Activated T-cell treated with anti-CD3 and anti-CD28 coated beads, Interleukin-2, amount 50 U/mL, for 72 hours (primary cell): Measurements from ENCODE around the gene BOC. TPM values are rescaled to one million over a fixed set of nuclear protein-coding genes. Genes with fewer than 3 reads are reported as not detected.

ENCODE experiments used
- ATAC-seq, 2 donors: fragments of 150-1000 bp; cut with Tn5 transposase; replicated peaks in 1 of 2; 2 replicates each; pipeline ENCODE4 v1.10.0; 2021; ENCODE audit warnings: moderate library complexity in 2 of 2, mild to moderate bottlenecking in 1 of 2
- DNase-seq, 2 donors: peaks; one replicate each; pipeline ENCODE4 v3.0.0; 2021 to 2022; ENCODE audit warnings: mixed read lengths in 1 of 2
- H3K27ac Mint-ChIP-seq: one replicate; pipeline ENCODE4 v1.8.0; 2022; ENCODE audit warnings: mild to moderate bottlenecking, moderate library complexity, mixed read lengths
- H3K27me3 Mint-ChIP-seq: one replicate; pipeline ENCODE4 v1.8.0; 2022; ENCODE audit warnings: low read depth, mixed read lengths
- H3K36me3 Mint-ChIP-seq, 2 donors: one replicate each; pipeline ENCODE4 v1.8.0; 2022; ENCODE audit warnings: mixed read lengths in 2 of 2, mild to moderate bottlenecking in 1 of 2; ENCODE audit not compliant: insufficient read depth in 2 of 2
- H3K4me1 Mint-ChIP-seq: one replicate; pipeline ENCODE4 v1.8.0; 2022; ENCODE audit warnings: low read depth, mixed read lengths
- H3K4me3 Mint-ChIP-seq, 2 donors: one replicate each; pipeline ENCODE4 v1.8.0; 2022; ENCODE audit warnings: mild to moderate bottlenecking in 2 of 2, mixed read lengths in 2 of 2, moderate library complexity in 2 of 2
- H3K9me3 Mint-ChIP-seq, 2 donors: one replicate each; pipeline ENCODE4 v1.8.0; 2022; ENCODE audit warnings: mixed read lengths in 2 of 2
- total RNA-seq, 2 donors: library from RNA; stranded (reverse); gene quantifications; one replicate each; pipeline ENCODE4 v1.2.3, GENCODE V29; 2022

The BOC gene
- total RNA-seq, 2 donors from 2014 or later = 0.19 to 0.31 TPM

DNA sequence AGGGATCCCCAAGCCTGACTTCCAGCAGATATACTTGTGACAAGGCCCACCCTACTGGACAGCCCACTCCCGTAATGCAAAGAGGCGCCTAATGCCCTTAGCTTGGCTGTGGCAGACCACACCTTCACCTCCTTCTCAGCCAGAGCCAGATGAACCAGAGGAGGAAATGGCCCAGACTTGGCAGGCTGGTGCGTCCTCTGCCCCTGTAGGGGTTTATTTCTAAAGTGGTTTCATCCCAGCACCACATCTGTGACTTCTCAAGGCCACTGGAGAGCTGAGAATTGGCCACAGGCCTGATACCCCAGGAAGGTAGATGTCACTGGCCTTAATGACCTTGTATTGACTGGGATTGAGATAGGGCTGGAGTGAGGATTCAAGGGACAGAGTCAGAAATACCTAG, 29.5 kb downstream of the BOC start:
- no peak overlapping the region for H3K4me3 Mint-ChIP-seq
- DNase-seq = no peak
- no peak overlapping the region for H3K27ac Mint-ChIP-seq

DNA sequence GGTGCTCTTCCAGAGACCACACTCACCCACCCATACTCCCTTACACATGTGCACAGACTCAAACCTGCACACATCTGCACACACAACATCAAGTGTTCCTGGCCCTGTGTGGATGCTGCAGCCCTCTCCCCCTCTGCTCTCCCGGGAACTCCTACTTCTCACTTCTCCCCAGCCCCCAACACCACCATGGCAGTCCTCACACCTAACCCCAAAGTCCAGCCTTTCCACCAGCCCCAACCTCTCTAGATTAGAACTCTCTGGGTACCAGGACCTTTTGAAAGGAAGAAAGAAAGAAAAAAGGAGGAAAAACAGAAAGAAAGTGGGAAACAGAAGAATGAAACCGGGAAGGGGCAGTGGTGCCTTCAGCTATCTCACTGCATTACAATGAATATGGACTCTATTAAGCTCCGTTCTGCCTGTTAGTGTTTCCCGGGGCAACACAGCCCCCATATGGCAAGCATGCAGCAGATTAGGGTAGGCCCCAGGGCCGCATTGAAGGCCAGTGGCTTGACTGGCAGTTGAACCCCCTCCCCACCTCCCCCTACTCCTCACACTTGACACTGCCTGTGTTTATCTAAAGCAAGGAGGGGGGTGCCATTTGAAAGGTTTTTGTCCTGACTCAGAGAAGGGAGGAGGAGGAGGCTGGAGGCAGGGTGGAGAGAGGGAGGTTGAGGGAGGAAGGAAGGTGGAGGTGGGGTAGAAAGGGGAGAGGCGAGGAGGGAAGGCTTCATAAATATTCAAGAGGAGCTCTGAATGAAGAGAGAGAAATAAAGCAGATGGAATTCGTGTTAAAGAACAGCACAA, 30.1 kb downstream of the BOC start:
- no peak for ATAC-seq
- no peaks in the 10 kb centered on the region for H3K9me3 Mint-ChIP-seq
- DNase-seq = no peak
- peak overlapping the region in 1 of 2 donors; percentile 14 for H3K4me3 Mint-ChIP-seq
- no peaks in the 10 kb centered on the region for H3K36me3 Mint-ChIP-seq
- no peak overlapping the region for H3K27ac Mint-ChIP-seq
- H3K27me3 Mint-ChIP-seq = peaks cover 12% of the 10 kb centered on the region
- H3K4me1 Mint-ChIP-seq = peaks cover 14% of the 10 kb centered on the region

More for the DNA sequence above, 29.5 kb downstream of the BOC start:
- Mint-ChIP-seq H3K27me3 (peaks cover 11% of the 10 kb centered on the region), H3K9me3 (no peaks in the 10 kb centered on the region), H3K36me3 (no peaks in the 10 kb centered on the region), H3K4me1 (peaks cover 14% of the 10 kb centered on the region)
- no peak for ATAC-seq

DNA sequence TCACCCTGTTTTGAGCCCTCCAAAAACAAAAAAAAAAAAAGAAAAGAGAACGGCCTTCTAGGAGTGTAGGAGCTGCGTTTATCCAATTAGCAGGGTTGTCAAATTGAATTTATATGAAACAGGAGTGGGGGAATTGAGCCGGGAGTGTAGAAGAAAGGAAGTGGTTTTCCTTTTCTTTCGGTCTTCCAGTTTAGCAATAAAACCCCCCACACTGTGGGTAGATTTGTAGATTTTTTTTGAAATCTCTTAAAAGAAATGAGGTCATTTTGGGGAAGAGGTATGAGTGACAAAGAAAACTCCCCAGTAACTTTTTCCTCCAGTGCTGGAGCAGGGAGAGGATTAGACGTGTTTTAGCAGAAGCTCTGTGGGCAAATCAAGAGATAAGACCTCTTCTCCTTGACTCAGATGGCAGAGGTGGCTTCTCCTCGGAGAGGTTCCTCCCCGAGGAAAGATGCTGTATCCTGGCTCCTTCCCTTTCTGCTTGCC, 30.8 kb downstream of the BOC start:
- Mint-ChIP-seq H3K27me3 (peaks cover 17% of the 10 kb centered on the region), H3K4me1 (peaks cover 19% of the 10 kb centered on the region), H3K36me3 (no peaks in the 10 kb centered on the region), H3K9me3 (no peaks in the 10 kb centered on the region), H3K27ac (no peak overlapping the region), H3K4me3 (peak overlapping the region in 1 of 2 donors; percentile 14)
- no peak for ATAC-seq
- no peak for DNase-seq

DNA sequence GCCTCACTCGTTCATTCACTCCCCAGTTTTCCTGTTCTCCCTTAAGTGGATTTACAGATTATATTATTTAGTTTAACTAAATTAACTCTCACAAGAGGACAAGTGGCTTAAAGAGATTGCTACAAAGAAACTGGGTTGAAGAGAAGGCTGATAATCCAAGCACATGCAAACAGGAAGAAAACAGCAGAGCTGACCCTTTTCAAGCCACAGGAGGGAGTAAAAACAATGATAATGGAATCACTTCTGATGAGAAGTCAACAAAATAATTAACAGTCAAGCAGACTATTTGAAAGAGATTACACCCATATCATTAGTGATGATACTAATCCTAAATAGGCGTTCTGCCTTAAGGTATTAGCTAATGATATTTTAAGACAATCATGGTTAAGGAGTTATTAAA, 31.7 kb downstream of the BOC start:
- DNase-seq = no peak
- Mint-ChIP-seq H3K4me3 (no peak overlapping the region), H3K27me3 (peaks cover 12% of the 10 kb centered on the region), H3K36me3 (no peaks in the 10 kb centered on the region), H3K9me3 (no peaks in the 10 kb centered on the region), H3K4me1 (peaks cover 24% of the 10 kb centered on the region), H3K27ac (no peak overlapping the region)
- ATAC-seq = no peak

DNA sequence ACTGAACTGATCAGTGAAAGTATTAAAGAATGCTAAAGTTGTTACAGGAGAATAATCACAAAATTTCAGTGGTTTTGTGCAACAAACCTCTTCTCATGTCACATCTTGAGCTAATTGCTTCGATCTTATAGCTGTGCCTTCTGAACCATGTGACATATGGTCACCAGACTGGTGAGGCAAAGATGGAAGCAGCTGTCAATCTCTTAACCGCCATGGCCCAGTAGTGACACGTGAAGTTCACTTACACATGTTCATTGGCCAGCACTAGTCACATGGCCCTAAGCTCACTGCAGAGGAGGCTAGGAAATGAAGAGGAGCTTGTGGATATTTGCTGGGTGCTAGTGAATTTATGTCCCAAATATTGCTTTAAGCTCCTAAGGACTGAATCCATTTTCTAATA, 32.5 kb downstream of the BOC start:
- Mint-ChIP-seq H3K27me3 (peaks cover 11% of the 10 kb centered on the region), H3K4me1 (peaks cover 24% of the 10 kb centered on the region), H3K36me3 (no peaks in the 10 kb centered on the region), H3K27ac (peak overlapping the region; percentile 49), H3K9me3 (no peaks in the 10 kb centered on the region), H3K4me3 (no peak overlapping the region)
- DNase-seq (no peak), ATAC-seq (no peak)

DNA sequence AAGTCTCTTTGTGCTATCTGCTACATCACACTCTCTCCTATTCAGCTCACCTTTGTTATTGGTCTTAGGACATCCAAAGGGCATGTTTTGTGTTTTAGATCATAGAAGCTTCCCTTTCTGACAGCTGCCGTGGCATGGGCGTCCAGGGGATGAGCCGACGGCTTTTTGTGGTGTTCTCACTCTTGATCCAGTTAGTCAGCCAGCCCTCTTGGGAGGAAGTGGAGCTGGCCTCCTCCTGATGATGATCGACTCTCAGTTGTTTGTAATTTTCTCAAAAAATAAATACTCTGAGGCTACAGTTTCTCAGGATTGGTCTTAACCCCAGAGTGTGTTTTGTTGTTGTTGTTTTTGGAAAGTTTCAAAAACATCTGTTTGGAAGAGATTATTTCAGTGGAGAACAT, 34.4 kb downstream of the BOC start:
- no peak overlapping the region for H3K4me3 Mint-ChIP-seq
- no peaks in the 10 kb centered on the region for H3K36me3 Mint-ChIP-seq
- no peak for ATAC-seq
- peaks cover 11% of the 10 kb centered on the region for H3K27me3 Mint-ChIP-seq
- no peaks in the 10 kb centered on the region for H3K9me3 Mint-ChIP-seq
- H3K4me1 Mint-ChIP-seq = peaks cover 24% of the 10 kb centered on the region
- no peak for DNase-seq
- no peak overlapping the region for H3K27ac Mint-ChIP-seq

DNA sequence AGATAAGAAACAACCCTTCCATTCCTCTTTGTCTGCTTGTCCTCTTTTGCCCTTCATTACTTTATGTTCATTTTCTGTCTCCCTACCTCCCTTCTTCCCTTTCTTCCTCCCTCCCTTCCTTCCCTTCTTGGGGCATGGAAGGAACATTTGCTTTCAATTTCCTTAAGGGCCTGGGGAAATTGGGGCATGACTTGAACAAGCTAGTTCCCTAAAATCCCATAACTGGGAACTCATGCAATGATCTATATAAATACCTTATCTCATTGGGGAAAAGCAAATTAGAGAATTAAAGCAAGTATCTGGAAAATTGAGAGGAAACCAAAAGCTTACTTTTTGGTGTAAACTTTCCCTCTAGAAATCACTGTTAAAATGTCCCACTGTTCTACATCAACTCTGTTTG, 35.7 kb downstream of the BOC start:
- no peak overlapping the region for H3K4me3 Mint-ChIP-seq
- DNase-seq (no peak), ATAC-seq (no peak)
- H3K36me3 Mint-ChIP-seq = no peaks in the 10 kb centered on the region
- H3K27ac Mint-ChIP-seq = no peak overlapping the region
- peaks cover 18% of the 10 kb centered on the region for H3K4me1 Mint-ChIP-seq
- peaks cover 11% of the 10 kb centered on the region for H3K27me3 Mint-ChIP-seq
- H3K9me3 Mint-ChIP-seq = no peaks in the 10 kb centered on the region

DNA sequence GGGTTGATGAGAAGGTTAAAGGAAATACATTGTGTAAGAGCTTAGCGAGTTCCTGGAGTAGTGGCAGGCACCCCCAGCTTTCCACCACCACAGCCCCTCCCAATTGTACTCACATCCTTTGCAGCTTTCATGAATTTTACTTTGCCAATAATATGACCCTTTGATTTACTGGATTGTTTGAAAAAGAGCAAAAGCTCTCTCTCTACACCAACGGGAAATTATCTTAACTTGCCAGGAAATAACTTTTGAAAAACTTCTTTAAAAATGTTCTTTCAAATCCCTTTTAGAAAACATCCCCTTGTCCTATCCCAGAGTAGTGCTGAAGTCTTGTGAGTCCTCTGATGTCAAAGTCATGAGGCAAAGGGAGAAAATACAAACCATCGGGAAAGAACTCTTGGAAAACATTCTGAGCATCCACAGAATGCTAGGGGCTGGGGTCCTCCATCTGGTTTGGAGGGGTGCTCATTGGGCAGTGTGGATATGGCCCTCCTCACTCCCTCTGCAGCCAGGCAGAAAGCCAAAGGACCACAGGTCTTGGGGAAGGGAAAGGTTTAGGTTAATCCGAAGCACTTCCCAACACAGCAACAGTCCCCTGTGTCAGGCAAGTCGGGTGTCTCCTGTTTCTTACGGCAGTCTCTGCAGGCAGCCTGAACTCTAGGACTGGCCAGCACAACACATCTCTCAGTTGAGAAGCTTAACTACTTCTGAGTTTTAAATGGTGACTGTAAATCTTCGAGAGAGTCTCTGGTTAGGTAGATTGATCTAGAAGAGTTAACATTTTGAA, 36.5 kb downstream of the BOC start:
- Mint-ChIP-seq H3K27ac (no peak overlapping the region), H3K4me3 (no peak overlapping the region), H3K36me3 (no peaks in the 10 kb centered on the region), H3K4me1 (peaks cover 10% of the 10 kb centered on the region), H3K27me3 (peaks cover 11% of the 10 kb centered on the region), H3K9me3 (no peaks in the 10 kb centered on the region)
- ATAC-seq (no peak), DNase-seq (no peak)

DNA sequence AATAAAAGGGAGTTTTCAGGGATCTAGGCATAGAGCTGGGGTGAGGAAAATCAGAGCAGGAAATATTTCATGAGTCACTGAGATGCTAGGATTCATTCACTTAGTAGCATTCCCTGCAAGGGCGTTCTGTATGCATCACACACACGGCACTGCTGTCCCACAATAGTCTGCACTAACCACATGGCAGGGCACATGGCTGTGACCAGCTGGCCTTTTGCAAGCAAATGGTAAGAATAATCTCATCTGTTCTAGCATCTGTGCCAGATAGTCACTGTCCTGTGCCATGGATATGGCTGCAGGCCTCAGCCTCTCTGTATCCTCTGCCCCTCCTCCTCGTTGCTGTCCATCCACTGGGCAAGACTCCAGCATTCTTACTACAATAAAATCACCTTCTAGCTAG, 37.8 kb downstream of the BOC start:
- peaks cover 11% of the 10 kb centered on the region for H3K27me3 Mint-ChIP-seq
- no peaks in the 10 kb centered on the region for H3K9me3 Mint-ChIP-seq
- DNase-seq (no peak), ATAC-seq (no peak)
- no peaks in the 10 kb centered on the region for H3K36me3 Mint-ChIP-seq
- peaks cover 10% of the 10 kb centered on the region for H3K4me1 Mint-ChIP-seq
- H3K27ac Mint-ChIP-seq = no peak overlapping the region
- no peak overlapping the region for H3K4me3 Mint-ChIP-seq

DNA sequence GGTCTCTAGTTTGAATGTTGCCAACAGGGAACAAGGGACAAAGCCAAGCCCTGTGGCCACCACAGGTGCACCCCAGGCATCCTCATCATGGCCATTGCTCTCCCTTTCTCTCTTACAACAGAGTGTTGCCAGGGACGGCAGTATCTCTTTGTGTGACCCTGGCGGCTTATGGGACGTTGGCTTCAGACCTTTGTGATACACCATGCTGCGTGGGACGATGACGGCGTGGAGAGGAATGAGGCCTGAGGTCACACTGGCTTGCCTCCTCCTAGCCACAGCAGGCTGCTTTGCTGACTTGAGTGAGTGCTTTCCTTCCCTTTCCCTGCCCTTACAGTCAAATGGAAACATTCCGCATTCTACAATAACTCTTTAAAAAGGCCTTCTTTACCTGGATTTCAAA, 38.2 kb downstream of the BOC start:
- Mint-ChIP-seq H3K27ac (no peak overlapping the region), H3K4me1 (peaks cover 10% of the 10 kb centered on the region), H3K27me3 (peaks cover 11% of the 10 kb centered on the region), H3K9me3 (no peaks in the 10 kb centered on the region), H3K4me3 (no peak overlapping the region), H3K36me3 (no peaks in the 10 kb centered on the region)
- no peak for DNase-seq
- ATAC-seq = no peak

DNA sequence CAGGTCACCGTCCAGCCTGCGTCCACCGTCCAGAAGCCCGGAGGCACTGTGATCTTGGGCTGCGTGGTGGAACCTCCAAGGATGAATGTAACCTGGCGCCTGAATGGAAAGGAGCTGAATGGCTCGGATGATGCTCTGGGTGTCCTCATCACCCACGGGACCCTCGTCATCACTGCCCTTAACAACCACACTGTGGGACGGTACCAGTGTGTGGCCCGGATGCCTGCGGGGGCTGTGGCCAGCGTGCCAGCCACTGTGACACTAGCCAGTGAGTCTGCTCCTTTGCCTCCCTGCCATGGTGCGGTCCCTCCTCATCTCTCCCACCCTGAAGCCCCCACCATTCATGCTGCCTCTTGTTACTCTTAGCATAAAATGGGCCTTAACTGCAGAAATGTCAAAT, 39.2 kb downstream of the BOC start:
- Mint-ChIP-seq H3K4me3 (no peak overlapping the region), H3K9me3 (no peaks in the 10 kb centered on the region), H3K27me3 (peaks cover 9% of the 10 kb centered on the region), H3K36me3 (no peaks in the 10 kb centered on the region), H3K27ac (no peak overlapping the region), H3K4me1 (peaks cover 10% of the 10 kb centered on the region)
- no peak for ATAC-seq
- no peak for DNase-seq

DNA sequence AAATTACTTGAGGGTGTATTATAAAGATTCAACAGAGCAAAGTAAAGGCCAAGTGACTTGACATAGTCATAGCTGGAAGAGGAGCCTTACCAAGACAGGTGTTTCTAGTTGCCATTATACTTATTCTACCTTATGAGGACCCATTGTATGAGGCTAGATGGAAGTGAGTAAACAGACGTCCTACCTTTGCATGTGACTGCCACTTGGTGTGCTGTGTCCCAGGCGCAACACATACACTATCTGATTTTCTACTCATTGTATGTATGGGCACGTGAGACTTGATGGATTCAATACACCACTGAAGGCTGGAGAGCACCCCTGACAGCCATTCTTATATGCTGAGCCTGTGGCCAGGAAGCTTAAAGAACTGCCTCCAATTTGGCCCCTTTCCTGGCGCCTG, 40.5 kb downstream of the BOC start:
- Mint-ChIP-seq H3K27me3 (peaks cover 3% of the 10 kb centered on the region), H3K9me3 (no peaks in the 10 kb centered on the region), H3K4me3 (no peak overlapping the region), H3K4me1 (peaks cover 8% of the 10 kb centered on the region), H3K36me3 (no peaks in the 10 kb centered on the region), H3K27ac (no peak overlapping the region)
- DNase-seq (no peak), ATAC-seq (no peak)

DNA sequence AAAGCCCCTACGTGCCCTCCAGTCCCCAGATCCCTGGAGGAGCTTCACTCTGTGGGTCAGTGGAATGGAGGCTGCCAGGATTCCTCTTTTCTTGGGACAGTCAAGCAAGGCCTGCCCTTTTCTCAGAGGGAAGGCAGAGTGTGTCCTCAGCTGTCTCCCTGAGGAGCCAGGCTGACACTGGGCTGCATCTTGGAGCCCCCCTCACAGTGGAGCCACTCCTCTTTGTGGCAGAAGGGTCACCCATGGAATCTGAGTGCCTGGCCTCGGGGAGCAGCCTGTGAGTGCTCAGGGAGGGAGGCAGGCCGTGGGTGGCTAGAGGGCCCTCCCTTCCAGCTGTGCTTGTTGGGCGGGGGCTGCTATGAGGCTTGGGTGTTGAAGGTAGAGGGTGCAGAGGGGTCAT, 41.2 kb downstream of the BOC start:
- Mint-ChIP-seq H3K9me3 (no peaks in the 10 kb centered on the region), H3K36me3 (no peaks in the 10 kb centered on the region), H3K27ac (no peak overlapping the region), H3K4me1 (peaks cover under 1% of the 10 kb centered on the region), H3K4me3 (no peak overlapping the region), H3K27me3 (no peaks in the 10 kb centered on the region)
- no peak for DNase-seq
- no peak for ATAC-seq
